Measurements from ENCODE around the gene COMMD1.
"Not testable (repeated sequence)": the region's sequence is repeated elsewhere in the genome, so short reads cannot be mapped to it uniquely, and the experiment has no call there.

The COMMD1 gene

GRCh38 chr2:62140426-62141141 lies 235.1 kb downstream of the COMMD1 start:
- no peak for DNase-seq (ENCODE audit: low read depth in 2 of 2)

- no peak for DNase-seq (ENCODE audit: low read depth in 2 of 2)
Observed at GRCh38 chr2:62141142-62141740, 235.8 kb downstream of the COMMD1 start.

- no peak for DNase-seq (ENCODE audit: low read depth in 2 of 2)
Observed at GRCh38 chr2:62142054-62142453, 236.6 kb downstream of the COMMD1 start.

- no peak for DNase-seq (ENCODE audit: low read depth in 2 of 2)
Observed at GRCh38 chr2:62143696-62144095, 238.2 kb downstream of the COMMD1 start.

DNA sequence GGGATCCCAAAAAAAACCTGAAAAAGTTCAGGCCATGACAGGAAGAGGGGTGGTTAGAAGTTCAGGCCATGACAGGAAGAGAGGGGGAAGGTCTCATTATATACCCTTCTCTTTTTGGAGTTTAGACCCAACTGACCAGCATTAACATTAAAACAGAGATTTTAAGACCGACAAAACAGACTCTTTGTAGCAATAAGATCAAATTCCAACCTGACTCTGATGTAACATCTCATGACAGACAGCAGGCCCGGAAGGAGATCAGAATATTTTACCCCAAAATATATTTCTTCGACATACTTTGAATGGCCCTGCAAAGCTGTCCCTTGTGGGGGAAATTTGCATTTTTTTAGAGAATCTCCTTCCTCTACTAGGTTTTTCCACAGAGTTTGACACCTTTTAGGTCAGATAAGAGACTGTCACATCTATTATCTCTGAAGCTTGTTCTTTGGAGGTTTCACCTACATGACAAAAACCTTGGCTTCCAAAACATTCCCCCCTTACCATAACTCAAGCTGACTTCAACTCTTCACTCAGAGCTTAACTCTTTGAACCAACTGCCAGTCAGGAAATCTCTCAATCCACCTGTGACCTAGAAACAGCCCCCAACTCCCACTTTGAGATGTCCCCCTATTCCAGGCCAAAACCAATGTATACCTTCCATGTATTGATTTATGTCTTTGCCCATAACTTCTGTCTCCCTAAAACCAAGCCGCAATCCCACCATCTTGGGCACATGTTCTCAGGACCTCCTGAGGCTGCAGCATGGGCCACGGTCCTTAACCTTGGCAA lies 239.4 kb downstream of the COMMD1 start:
- no peak for DNase-seq (ENCODE audit: low read depth in 2 of 2)

GRCh38 chr2:62145478-62146100 lies 240.1 kb downstream of the COMMD1 start:
- no peak for DNase-seq (ENCODE audit: low read depth in 2 of 2)

DNA sequence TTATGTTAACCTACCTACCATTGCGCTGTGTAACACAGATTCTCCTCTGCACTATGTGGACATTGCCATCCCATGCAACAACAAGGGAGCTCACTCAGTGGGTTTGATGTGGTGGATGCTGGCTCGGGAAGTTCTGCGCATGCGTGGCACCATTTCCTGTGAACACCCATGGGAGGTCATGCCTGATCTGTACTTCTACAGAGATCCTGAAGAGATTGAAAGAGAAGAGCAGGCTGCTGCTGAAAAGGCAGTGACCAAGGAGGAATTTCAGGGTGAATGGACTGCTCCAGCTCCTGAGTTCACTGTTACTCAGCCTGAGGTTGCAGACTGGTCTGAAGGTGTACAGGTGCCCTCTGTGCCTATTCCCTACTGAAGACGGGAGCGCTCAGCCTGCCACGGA lies 241.3 kb downstream of the COMMD1 start:
- not testable (repeated sequence) for DNase-seq (ENCODE audit: low read depth in 2 of 2)

GRCh38 chr2:62147610-62148301 lies 242.3 kb downstream of the COMMD1 start:
- no peak for DNase-seq (ENCODE audit: low read depth in 2 of 2)

- no peak for DNase-seq (ENCODE audit: low read depth in 2 of 2)
Observed at GRCh38 chr2:62149708-62150107, 244.2 kb downstream of the COMMD1 start.

DNA sequence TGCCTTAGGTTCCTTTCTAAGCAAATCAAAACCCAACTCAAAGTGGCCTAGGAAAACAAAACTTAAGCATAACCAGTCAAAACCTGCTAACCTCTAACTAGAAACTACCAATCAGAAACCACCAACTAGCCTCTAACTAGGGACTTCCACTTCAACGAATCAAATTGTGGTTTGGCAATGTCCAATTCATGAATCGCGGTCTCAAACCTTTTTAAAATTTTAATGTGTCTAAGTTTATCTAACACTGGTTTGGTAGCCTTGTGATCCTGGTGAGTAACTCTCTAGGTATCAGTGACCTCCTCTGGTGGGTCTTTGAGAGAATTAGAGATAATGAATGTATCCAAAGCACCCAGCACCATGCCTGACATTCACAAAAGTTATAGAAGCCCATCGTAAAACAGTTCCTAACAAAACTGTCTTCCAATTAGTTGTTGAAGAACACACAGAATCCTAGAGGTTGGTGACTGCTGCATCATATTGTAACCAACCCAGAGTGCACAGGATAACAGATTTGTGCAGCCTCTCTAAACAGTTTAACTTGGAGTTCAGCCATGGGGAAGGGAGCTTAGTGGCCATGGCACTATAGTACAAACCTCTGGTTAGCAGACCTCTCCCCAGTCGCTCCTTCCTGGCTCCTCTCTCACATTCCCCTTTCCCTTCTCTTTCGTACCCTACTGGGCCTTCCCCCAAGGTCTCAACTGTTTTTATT lies 245.3 kb downstream of the COMMD1 start:
- DNase-seq (ENCODE audit: low read depth in 2 of 2) = no peak

- DNase-seq (ENCODE audit: low read depth in 2 of 2) = no peak
Observed at GRCh38 chr2:62151306-62151638, 245.8 kb downstream of the COMMD1 start.

DNA sequence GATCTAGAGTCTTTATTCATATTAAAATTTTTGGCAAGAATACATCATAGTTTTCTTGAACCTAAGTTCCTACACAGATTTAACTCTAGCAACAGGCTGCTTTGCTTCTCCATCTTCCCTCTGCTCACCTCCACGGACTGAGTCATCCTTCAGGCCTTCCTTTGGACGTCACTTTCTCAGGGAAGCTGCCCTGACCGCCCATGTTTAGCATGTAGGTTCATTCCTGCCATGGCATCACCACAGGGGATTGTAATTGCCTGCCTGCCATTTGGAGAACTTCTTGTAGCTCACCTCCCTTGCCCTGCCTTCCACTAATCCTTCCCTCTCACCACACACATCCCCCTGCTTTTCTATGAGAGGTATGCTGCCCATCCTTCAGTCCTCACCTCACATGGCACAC lies 246.5 kb downstream of the COMMD1 start:
- DNase-seq (ENCODE audit: low read depth in 2 of 2) = no peak

DNA sequence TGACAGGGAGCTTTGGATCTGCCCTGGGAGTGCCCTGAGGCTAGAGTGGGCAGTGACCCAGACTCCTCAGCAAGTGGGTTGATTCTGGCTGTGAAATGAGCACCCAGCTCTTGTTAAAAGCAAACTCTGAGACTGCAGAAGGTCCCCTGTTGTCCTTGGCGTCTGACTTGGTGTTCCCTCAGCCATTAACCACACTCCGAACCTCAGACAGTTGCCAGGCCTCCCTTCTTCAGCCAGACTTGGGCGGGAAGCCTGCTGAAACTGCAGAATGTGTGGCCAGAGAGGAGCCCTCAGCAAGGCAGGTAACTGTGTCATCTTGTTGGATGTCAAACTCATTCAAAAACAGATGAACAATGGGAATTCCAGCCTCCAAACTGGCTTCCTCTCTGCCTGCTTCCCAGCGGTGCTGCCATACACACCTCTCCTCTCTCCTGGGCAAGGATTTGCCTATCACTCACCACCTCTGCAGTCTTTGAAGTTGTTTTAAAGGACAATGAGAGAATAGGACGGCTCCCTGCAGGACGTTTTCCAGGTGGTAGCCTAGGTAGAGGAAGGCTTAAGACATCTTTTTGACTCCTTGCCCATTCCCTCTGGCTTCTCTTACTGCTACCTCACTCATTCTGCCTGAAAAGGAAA lies 251.5 kb downstream of the COMMD1 start:
- no peak for DNase-seq (ENCODE audit: low read depth in 2 of 2)

GRCh38 chr2:62158444-62159121 lies 253.1 kb downstream of the COMMD1 start:
- no peak for DNase-seq (ENCODE audit: low read depth in 2 of 2)

- DNase-seq (ENCODE audit: low read depth in 2 of 2) = not testable (repeated sequence)
Observed at GRCh38 chr2:62160691-62161090, 255.2 kb downstream of the COMMD1 start.

DNA sequence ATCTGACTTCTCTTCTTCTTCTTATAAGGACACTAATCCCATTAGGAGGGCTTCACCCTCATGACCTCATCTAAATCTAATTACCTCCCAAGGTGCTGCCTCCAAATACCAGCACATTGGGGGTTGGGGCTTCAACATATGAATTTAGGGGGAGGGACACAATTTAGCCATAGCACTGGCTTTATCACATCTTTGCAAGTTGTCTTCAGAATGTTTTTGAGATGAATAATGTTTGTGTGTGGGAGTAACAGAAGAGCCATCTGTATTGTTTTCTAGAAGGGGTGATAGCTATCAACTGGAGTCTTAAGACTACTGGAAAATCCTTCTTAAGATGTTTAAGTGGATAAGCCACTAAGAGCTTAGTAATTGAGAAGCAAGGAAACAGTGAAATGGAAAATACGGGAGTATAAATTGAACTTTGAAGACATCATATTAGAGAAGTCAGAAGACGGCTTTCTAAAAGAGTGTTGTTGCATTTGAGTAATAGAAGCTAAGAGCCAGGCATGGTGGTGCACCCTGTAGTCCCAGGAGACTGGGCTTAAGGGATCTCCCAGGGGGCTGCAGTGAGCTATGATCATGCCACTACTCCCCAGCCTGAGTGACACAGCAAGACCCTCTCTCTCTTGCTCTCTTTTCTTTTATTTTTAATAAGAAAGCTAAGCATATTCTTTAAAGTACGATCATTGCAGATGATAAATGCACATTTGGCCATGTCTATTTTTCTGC lies 257.8 kb downstream of the COMMD1 start:
- no peak for DNase-seq (ENCODE audit: low read depth in 2 of 2)

DNA sequence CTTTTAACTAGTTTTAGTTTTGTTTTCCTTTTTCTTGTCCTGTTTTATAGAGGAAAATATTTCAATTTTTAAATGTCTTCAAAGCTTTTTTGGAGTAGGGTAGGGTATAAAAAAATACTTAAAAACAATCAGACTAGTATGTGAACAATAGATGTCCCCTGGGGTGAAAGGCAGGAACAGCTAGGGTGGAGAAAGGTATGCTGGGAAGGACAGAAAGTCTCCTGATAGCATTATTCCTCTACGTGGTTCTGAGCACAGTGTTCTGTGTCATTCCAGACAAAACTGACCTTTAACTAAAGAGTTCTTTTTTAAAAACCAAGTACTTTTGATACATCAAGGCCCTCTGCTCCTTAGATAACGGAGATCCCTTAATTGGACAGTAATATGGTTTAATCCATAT lies 258.4 kb downstream of the COMMD1 start:
- DNase-seq (ENCODE audit: low read depth in 2 of 2) = no peak

DNA sequence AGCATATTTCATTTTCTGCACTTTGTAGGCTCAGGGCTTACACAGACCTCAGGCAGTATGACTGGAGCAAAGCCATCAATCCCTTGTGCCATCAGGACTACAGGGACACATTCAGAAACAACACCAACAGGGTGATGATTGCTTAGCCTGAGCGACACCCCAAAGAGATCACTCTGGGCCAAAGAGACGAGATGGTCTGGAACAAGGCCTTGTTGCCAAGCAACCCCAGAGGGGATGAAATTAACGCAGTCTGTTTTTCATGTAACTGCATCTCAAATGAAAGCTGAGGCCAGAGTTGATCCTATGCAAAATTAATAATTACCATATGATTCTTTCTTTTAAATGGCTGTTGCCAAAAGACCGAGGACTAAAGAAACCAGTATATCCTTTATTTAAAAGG lies 270.3 kb downstream of the COMMD1 start:
- DNase-seq (ENCODE audit: low read depth in 2 of 2) = no peak

GRCh38 chr2:62176801-62177200 lies 271.3 kb downstream of the COMMD1 start:
- DNase-seq (ENCODE audit: low read depth in 2 of 2) = no peak
